HG02763 (cell line): ENCODE measurements around the gene OR8K1.

Source experiments
- ATAC-seq: cut with Tn5 transposase; IDR thresholded peaks from one replicate; pipeline ENCODE4 v1.9.1; 2021; ENCODE audit warnings: mild to moderate bottlenecking, moderate library complexity; ENCODE audit not compliant: unreplicated experiment

Gene OR8K1

GRCh38 chr11:56345739-56346138 is at the start of gene OR8K1:
OR8K1 (plus strand) TSS chr11:56346039; CDS start chr11:56346039, 0 bp downstream.
- no peak for ATAC-seq

DNA sequence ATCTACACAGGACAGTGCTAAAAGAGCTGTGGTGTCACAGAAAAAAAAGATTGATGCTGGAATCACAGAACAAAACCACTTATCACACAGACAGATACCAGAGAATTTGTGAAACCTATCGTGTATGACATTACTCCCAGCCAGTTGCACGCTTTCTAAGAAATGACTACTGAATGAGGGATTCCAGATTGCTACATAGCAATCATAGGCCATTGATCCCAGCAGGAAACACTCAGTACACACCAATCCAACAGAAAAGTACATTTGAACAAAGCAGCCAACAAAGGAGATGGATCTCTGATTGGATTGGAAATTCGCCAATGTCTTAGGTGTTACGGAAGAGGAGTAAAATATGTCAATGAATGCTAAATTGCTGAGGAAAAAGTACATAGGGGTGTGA is 48.9 kb upstream of the OR8K1 start:
- no peak for ATAC-seq

- ATAC-seq, result no peak
Observed at GRCh38 chr11:56307836-56308235, 38.0 kb upstream of the OR8K1 start.

- ATAC-seq, result no peak
Observed at GRCh38 chr11:56314844-56315243, 31.0 kb upstream of the OR8K1 start, which contains the start of gene OR8K3. OR8K3 (plus strand) TSS chr11:56315144; CDS start chr11:56318307, 3,163 bp downstream.

DNA sequence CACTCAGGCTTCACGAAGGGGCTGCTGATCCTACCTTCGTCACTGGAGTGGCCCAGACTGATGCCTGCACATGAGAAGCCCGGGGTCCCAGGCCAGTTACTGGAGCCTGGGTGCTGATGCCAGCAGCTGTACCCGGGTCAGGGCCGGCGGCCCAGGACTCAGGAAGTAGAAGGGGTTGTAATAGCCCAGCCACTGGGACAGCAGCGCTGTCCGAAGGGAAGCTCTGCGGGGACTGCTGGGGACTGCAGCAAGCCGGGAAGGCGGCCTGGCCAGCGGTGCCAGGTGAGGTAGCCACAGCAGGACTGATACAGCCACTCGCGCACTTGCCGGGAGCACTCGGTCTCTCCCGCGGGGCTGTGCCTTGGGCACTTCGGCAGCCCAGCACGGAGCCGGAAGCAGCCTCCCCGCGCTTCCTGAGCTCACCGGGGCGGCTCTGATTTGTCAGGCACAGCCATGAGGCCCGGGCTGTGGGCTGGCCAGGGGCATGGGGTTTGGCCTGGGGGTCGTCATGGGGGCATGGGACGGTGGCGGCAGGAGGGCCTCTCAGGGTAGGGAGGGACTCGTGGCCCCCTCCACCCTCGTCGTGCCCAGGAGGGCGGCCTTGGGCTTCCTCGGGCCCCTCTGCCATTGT is 13.9 kb upstream of the OR8K1 start:
- ATAC-seq, result no peak

- ATAC-seq, result no peak
Observed at GRCh38 chr11:56333156-56333555, 12.7 kb upstream of the OR8K1 start.

GRCh38 chr11:56340289-56340688 is 5.5 kb upstream of the OR8K1 start:
- no peak for ATAC-seq

- no peak for ATAC-seq
Observed at GRCh38 chr11:56353991-56354390, 8.2 kb downstream of the OR8K1 start, which contains the start of gene OR8J1. OR8J1 (plus strand) TSS chr11:56354291; CDS start chr11:56360247, 5,956 bp downstream.

DNA sequence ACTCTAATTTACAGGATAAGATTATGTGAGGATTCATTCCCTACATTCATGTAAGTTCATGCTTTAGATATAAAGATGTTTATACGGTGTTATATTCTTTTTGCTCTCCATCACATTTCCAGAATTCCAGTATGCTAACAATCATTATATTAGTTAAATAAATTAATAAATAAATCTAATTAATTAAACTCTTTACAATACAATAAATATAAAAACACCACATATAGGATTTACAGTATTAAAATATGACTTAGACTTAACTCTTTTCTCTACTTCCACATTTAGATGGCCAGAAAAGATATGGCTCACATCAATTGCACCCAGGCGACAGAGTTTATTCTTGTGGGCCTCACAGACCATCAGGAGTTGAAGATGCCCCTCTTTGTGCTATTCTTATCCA is 29.5 kb downstream of the OR8K1 start, which contains the start of gene OR8U1:
Gene OR8U1, plus strand, starts transcription at position 301 of the 400 bp plus-strand sequence. Its CDS starts 0 bp downstream, at position 301.
- no peak for ATAC-seq

DNA sequence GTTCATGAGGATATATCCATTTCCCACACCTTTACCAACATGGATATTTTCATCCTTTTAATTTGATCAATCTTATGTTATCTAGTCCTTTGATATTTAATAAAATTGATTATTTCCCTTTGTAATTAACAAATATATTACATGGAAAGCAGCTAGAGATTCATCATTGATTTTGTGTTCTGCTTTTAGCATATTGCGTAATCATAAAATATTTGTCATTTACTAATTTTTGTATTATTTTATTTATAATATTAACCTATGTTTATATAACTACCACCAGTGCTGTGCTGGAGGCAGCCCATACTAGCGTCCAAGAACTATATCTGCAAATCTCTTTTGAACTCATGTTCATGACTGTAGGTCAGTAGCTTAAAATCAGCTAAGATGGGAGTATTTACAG is 34.3 kb downstream of the OR8K1 start:
- ATAC-seq, result no peak

DNA sequence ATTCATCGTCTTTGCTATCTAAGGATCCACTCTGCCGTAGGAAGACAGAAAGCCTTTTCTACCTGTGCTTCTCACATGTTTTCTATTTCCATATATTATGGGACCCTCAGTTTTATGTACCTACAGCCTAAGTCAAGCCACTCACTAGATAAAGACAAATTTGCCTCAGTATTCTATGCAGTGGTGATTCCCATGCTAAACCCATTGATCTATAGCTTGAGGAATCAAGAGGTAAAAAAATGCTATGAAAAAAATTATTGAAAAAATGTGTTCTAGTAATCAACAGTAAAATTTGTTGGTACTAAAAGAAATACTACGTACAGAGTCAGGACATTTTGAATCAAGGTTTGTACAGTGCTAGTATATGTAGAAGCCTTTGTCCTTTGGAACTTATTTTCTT is 48.5 kb downstream of the OR8K1 start:
- no peak for ATAC-seq

- ATAC-seq, result no peak
Observed at GRCh38 chr11:56396047-56396446, 50.2 kb downstream of the OR8K1 start.
